Upper lobe of left lung (tissue), 6 donors: ENCODE results near the gene ARID3A. TPM values are rescaled to one million over a fixed set of nuclear protein-coding genes. Genes with fewer than 3 reads are reported as not detected.
"Not testable (repeated sequence)": the region's sequence is repeated elsewhere in the genome, so short reads cannot be mapped to it uniquely, and the experiment has no call there.

Source experiments
- ATAC-seq, 2 donors: fragments of 200-7000 bp; cut with Tn5 transposase; one replicate each; pipeline ENCODE4 v1.9.1; 2022; ENCODE audit warnings: mild to moderate bottlenecking in 2 of 2, moderate library complexity in 2 of 2; ENCODE audit not compliant: low FRiP score in 2 of 2
- DNase-seq, 2 donors: peaks; one replicate each; pipeline ENCODE4 v3.0.0-alpha.2; 2019 to 2020
- H3K27ac ChIP-seq, 4 donors: fragments of 200-600 bp; sonication (generic); one replicate each; pipeline ENCODE4 v1.5.1; 2016 to 2019
- H3K27me3 ChIP-seq, 4 donors: fragments of 200-600 bp; sonication (generic); one replicate each; pipeline ENCODE4 v1.5.1; 2017 to 2019
- H3K36me3 ChIP-seq, 4 donors: fragments of 200-600 bp; sonication (generic); one replicate each; pipeline ENCODE4 v1.5.1; 2016 to 2019
- H3K4me1 ChIP-seq, 4 donors: fragments of 200-600 bp; sonication (generic); one replicate each; pipeline ENCODE4 v1.5.1; 2018 to 2019
- H3K4me3 ChIP-seq, 4 donors: fragments of 200-600 bp; sonication (generic); one replicate each; pipeline ENCODE4 v1.5.1; 2017 to 2019; ENCODE audit warnings: mild to moderate bottlenecking in 2 of 4, moderate library complexity in 1 of 4
- H3K9me3 ChIP-seq, 4 donors: fragments of 200-600 bp; sonication (generic); one replicate each; pipeline ENCODE4 v1.5.1; 2018 to 2019
- EP300 ChIP-seq, 4 donors: sonication (generic); formaldehyde crosslinking; IDR thresholded peaks; one replicate each; pipeline ENCODE4 v1.5.1; 2017; ENCODE audit warnings: antibody characterized with exemption in 4 of 4, control low read depth in 2 of 4
- POLR2A ChIP-seq, 4 donors: fragments of 450-650 bp; IDR thresholded peaks; one replicate each; pipeline ENCODE4 v1.5.1; 2016 to 2017; ENCODE audit warnings: antibody characterized with exemption in 4 of 4, mild to moderate bottlenecking in 2 of 4
- POLR2AphosphoS5 ChIP-seq, 2 donors: sonication (generic); formaldehyde crosslinking; IDR thresholded peaks; one replicate each; pipeline ENCODE4 v1.5.1; 2017; ENCODE audit warnings: antibody characterized with exemption in 2 of 2
- WGBS, 2 donors: methylation state at CpG; one replicate each; pipeline ENCODE4 v1.1.5; 2017 to 2018; 5-methylcytosine and 5-hydroxymethylcytosine counted together
- total RNA-seq, 6 donors: library from RNA; depleted of rRNA in 4 of 6; stranded (reverse); fragments of >200 nt in 4 of 6; gene quantifications; one replicate each; pipeline versions ENCODE4 v1.1.0 to v1.2.1, GENCODE V29; 2016 to 2021
- TF ChIP-seq, protein P1 (sequence below), 6 experiments: fragments of 450-650 bp in 4 of 6; fragments of 200-600 bp in 2 of 6; sonication (generic) in 2 of 6; IDR thresholded peaks; one replicate each; pipeline ENCODE4 v1.5.1; 2016 to 2019; ENCODE audit warnings: antibody characterized with exemption in 6 of 6
- donor health status: DM: no; HTN: no; CAD: no; lungs with moderate emphysema.
- donor health status: DM: no; HTN: yes; CAD: no; lungs with severe emphysema.

Gene ARID3A, protein sequence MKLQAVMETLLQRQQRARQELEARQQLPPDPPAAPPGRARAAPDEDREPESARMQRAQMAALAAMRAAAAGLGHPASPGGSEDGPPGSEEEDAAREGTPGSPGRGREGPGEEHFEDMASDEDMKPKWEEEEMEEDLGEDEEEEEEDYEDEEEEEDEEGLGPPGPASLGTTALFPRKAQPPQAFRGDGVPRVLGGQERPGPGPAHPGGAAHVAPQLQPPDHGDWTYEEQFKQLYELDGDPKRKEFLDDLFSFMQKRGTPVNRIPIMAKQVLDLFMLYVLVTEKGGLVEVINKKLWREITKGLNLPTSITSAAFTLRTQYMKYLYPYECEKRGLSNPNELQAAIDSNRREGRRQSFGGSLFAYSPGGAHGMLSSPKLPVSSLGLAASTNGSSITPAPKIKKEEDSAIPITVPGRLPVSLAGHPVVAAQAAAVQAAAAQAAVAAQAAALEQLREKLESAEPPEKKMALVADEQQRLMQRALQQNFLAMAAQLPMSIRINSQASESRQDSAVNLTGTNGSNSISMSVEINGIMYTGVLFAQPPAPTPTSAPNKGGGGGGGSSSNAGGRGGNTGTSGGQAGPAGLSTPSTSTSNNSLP
- total RNA-seq, result 10 to 100 TPM in 4 of 6 donors, 1 to 10 TPM in 2; 7.1 to 54.5 (median 19.2) TPM

DNA sequence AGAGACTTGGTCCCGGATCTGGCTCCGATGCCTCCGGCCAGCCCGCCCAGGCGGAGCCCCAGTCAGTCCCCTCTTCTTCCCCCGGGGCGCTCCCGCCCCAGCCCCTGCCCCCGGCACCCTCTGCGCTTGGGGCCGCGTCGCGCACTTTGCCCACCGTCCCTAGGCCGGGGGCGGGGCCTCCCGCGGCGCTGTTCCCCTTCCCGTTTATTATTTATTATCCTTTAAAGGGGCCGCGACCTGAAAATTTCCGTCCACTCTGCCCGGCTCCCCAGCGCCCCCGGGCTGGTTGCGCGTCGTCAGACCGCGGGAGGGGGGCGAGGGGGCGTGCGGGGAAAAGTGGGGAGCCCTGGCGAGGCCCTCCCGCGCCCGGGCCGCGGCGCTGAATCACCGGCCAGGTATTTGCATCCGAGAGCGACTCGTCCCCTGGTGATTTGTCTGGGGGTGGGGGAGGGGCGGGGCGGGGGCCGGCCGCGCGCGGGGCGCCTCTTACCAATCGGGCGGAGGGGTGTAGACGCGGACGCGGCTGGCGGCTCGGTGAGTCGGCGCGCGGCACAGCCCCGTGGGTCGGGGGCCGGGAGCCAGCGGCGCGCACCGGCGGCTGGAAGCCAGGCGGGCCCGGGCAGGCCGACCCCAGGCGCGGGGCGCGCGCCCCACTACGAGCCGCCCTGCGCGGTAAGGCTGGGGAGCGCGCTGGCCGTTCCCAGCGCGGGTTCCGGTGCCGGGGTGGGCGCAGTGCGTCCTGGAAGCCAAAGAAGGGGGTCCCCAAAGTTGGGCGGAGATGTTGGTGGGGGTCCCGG, at the start of gene ARID3A:
Gene ARID3A (plus strand): TSS at position 510 of the 797 bp plus-strand sequence. CDS start 3,494 bp downstream, outside the sequence.
- DNase-seq (peak; percentile 84 to 97), ATAC-seq (peak; percentile 74 to 90)
- 0 to 1% methylated on average over 22 to 39 of the region's 97 CpGs for WGBS, 2 donors
- TF ChIP-seq, protein P1, sequence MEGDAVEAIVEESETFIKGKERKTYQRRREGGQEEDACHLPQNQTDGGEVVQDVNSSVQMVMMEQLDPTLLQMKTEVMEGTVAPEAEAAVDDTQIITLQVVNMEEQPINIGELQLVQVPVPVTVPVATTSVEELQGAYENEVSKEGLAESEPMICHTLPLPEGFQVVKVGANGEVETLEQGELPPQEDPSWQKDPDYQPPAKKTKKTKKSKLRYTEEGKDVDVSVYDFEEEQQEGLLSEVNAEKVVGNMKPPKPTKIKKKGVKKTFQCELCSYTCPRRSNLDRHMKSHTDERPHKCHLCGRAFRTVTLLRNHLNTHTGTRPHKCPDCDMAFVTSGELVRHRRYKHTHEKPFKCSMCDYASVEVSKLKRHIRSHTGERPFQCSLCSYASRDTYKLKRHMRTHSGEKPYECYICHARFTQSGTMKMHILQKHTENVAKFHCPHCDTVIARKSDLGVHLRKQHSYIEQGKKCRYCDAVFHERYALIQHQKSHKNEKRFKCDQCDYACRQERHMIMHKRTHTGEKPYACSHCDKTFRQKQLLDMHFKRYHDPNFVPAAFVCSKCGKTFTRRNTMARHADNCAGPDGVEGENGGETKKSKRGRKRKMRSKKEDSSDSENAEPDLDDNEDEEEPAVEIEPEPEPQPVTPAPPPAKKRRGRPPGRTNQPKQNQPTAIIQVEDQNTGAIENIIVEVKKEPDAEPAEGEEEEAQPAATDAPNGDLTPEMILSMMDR (IDR thresholded peaks at IDR 0.05), result peak in 1 of 6 experiments; percentile 19
- TF ChIP-seq EP300 (IDR thresholded peaks at IDR 0.05) (no peak), POLR2A (IDR thresholded peaks at IDR 0.05) (peak in 1 of 4 donors; percentile 37)
- Histone ChIP-seq H3K9me3 (no peaks in the 10 kb centered on the region), H3K27ac (peak within 1 kb of the TSS; percentile 86 to 97 (median 88)), H3K36me3 (peaks cover 0 to 14% (median 8%) of the 10 kb centered on the region in 4 donors), H3K27me3 (peaks cover 0 to 4% (median 0%) of the 10 kb centered on the region in 4 donors), H3K4me1 (peaks cover 30 to 49% (median 35%) of the 10 kb centered on the region in 4 donors), H3K4me3 (peak within 1 kb of the TSS; percentile 90 to 97 (median 96))

DNA sequence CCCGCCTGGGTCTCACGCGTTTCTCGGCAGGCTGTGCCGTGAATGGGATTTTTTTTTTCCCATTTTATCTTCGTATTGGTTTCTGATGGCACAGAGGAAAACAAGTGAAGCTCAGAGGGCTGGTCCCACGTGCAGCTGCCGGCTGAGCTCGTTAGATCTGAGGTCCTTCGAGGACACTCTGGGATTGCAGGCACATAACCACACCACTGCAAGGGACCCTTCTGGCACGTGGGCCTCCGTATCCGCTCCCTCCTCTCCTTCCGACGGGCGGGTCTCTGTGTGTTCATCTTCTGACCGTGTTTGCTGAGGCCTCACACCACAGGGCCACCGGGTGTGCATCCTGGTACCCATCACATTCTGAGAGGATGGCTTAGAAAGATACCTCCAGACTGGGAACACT, 49.7 kb upstream of the ARID3A start:
- Histone ChIP-seq H3K4me3 (no peak overlapping the region), H3K27ac (no peak overlapping the region), H3K4me1 (peaks cover 9 to 16% (median 10%) of the 10 kb centered on the region in 4 donors), H3K27me3 (no peaks in the 10 kb centered on the region), H3K9me3 (no peaks in the 10 kb centered on the region), H3K36me3 (peaks cover 6 to 78% (median 48%) of the 10 kb centered on the region in 4 donors)
- no peak for DNase-seq
- no peak for ATAC-seq
- no peak for TF ChIP-seq POLR2A (IDR thresholded peaks at IDR 0.05)
- TF ChIP-seq POLR2AphosphoS5 (IDR thresholded peaks at IDR 0.05), result no peak
- TF ChIP-seq, protein P1 (IDR thresholded peaks at IDR 0.05), result no peak
- TF ChIP-seq EP300 (IDR thresholded peaks at IDR 0.05), result no peak
- WGBS, 2 donors, result 88 to 91% methylated on average over 17 to 18 of the region's 18 CpGs

DNA sequence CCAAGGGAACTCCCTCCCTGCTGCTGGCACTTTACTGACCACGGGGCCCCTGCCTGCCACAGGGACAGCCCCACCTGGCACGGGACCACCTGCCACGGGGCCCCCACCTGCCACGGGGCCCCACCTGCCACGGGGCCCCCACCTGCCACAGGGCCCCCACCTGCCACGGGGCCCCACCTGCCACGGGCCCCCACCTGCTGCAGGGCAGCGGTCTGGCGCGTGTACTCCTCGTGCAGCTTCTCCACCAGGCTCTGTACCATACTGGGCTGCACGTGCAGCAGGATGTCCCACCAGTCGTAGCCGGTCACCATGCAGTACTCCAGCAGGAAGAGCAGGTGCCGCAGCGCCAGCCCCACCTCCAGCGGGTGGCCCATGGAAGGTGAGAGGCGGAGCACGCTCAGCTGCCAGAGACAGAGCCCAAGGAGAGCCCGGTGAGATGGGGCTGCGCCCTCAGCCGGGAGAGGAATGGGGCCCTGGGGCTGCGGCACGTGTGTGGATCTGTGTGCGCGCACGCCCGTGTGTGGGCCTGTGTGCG, 49.0 kb upstream of the ARID3A start:
- H3K36me3 ChIP-seq, result peaks cover 10 to 82% (median 54%) of the 10 kb centered on the region in 4 donors
- peaks cover 9 to 15% (median 9%) of the 10 kb centered on the region in 4 donors for H3K4me1 ChIP-seq
- WGBS, 2 donors, result 93 to 97% methylated on average over 11 to 27 of the region's 29 CpGs
- H3K27me3 ChIP-seq, result no peaks in the 10 kb centered on the region
- DNase-seq (peak in 1 of 2 donors; percentile 67), ATAC-seq (no peak)
- H3K9me3 ChIP-seq, result no peaks in the 10 kb centered on the region
- TF ChIP-seq, protein P1 (IDR thresholded peaks at IDR 0.05), result no peak
- TF ChIP-seq POLR2AphosphoS5 (IDR thresholded peaks at IDR 0.05) (no peak), POLR2A (IDR thresholded peaks at IDR 0.05) (no peak), EP300 (IDR thresholded peaks at IDR 0.05) (no peak)
- H3K4me3 ChIP-seq, result no peak overlapping the region
- H3K27ac ChIP-seq, result no peak overlapping the region

DNA sequence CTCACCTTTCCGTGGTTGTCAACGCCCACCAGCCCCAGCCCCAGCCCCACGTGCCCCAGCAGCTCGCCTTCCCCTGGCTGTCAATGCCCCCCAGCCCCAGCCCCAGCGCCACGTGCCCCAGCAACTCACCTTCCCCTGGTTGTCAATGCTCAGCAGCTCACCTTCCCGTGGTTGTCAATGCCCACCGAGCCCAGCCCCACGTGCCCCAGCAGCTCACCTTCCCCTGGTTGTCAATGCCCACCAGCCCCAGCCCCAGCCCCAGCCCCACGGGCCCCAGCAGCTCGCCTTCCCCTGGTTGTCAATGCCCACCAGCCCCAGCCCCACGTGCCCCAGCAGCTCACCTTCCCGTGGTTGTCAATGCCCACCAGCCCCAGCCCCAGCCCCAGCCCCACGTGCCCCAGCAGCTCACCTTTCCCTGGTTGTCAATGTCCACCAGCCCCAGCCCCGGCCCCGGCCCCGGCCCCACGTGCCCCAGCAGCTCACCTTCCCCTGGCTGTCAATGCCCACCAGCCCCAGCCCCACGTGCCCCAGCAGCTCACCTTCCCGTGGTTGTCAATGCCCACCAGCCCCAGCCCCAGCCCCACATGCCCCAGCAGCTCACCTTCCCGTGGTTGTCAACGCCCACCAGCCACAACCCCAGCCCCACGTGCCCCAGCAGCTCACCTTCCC, 47.7 kb upstream of the ARID3A start:
- H3K36me3 ChIP-seq, result peaks cover 10 to 87% (median 63%) of the 10 kb centered on the region in 4 donors
- H3K4me3 ChIP-seq, H3K9me3 ChIP-seq, H3K4me1 ChIP-seq, H3K27ac ChIP-seq, H3K27me3 ChIP-seq, ATAC-seq: not testable (repeated sequence)
- peak in 1 of 2 donors; percentile 76 for DNase-seq
- 84 to 85% methylated on average over 5 of the region's 23 CpGs for WGBS, 2 donors

DNA sequence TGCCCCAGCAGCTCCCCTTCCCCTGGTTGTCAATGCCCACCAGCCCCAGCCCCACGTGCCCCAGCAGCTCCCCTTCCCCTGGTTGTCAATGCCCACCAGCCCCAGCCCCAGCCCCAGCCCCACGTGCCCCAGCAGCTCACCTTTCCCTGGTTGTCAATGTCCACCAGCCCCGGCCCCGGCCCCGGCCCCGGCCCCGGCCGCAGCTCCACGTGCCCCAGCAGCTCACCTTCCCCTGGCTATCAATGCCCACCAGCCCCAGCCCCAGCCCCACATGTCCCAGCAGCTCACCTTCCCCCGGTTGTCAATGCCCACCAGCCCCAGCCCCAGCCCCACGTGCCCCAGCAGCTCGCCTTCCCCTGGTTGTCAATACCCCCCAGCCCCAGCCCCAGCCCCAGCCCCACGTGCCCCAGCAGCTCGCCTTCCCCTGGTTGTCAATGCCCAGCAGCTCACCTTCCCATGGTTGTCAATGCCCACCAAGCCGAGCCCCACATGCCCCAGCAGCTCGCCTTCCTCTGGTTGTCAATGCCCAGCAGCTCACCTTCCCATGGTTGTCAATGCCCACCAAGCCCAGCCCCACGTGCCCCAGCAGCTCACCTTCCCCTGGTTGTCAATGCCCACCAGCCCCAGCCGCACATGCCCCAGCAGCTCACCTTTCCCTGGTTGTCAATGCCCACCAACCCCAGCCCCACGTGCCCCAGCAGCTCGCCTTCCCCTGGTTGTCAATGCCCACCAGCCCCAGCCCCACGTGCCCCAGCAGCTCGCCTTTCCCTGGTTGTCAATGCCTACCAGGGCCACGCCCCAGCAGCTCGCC, 46.9 kb upstream of the ARID3A start:
- H3K4me3 ChIP-seq, H3K4me1 ChIP-seq, H3K27ac ChIP-seq, H3K9me3 ChIP-seq, H3K27me3 ChIP-seq, ATAC-seq: not testable (repeated sequence)
- WGBS, 2 donors, result 70 to 83% methylated on average over 12 to 16 of the region's 24 CpGs
- peaks cover 10 to 89% (median 66%) of the 10 kb centered on the region in 4 donors for H3K36me3 ChIP-seq
- DNase-seq, result peak in 1 of 2 donors; percentile 89
